Keratinocyte (primary cell): ENCODE measurements around the gene UVSSA. TPM values are rescaled to one million over a fixed set of nuclear protein-coding genes. Genes with fewer than 3 reads are reported as not detected.

Experiments used
- DNase-seq: peaks from one replicate; pipeline ENCODE4 v3.0.0-alpha.2; 2011; ENCODE audit warnings: low read depth, missing footprints, low spot score
- FAIRE-seq: peaks from 2 replicates; lab custom pipeline; 2011; peaks lifted over from hg19 to GRCh38; lab: Jason Lieb, UNC
- H2AFZ ChIP-seq: 2 replicates; pipeline ENCODE4 v1.6.0; 2012; ENCODE audit warnings: low read length, control low read depth, inconsistent platforms; ENCODE audit not compliant: control insufficient read depth
- H3K27ac ChIP-seq: 2 replicates; pipeline ENCODE4 v1.5.1; 2011; ENCODE audit warnings: low read length; ENCODE audit not compliant: control insufficient read depth, insufficient read depth
- H3K27me3 ChIP-seq: 3 replicates; pipeline ENCODE4 v1.6.0; 2011; ENCODE audit warnings: low read length; ENCODE audit not compliant: control insufficient read depth, insufficient read depth; ENCODE audit errors: extremely low read depth
- H3K36me3 ChIP-seq, 2 experiments: 2 replicates in 1 of 2; 3 replicates in 1 of 2; pipeline ENCODE4 v1.5.1; 2011; ENCODE audit warnings: low read length in 2 of 2, mild to moderate bottlenecking in 1 of 2; ENCODE audit not compliant: control insufficient read depth in 2 of 2, insufficient read depth in 2 of 2; ENCODE audit errors: extremely low read depth in 1 of 2
- H3K4me1 ChIP-seq: 3 replicates; pipeline ENCODE4 v1.5.1; 2011; ENCODE audit warnings: low read length; ENCODE audit not compliant: control insufficient read depth, insufficient read depth; ENCODE audit errors: extremely low read depth
- H3K4me2 ChIP-seq: 3 replicates; pipeline ENCODE4 v1.6.0; 2011; ENCODE audit warnings: low read depth, low read length; ENCODE audit not compliant: control insufficient read depth, insufficient read depth; ENCODE audit errors: extremely low read depth
- H3K4me3 ChIP-seq, 3 experiments: fragments of 200-600 bp in 1 of 3; sonication (generic) in 1 of 3; 2 replicates in 2 of 3; 3 replicates in 1 of 3; pipeline ENCODE4 v1.5.1; 2011 to 2016; ENCODE audit warnings: low read length in 3 of 3, mild to moderate bottlenecking in 3 of 3, control low read depth in 2 of 3, inconsistent platforms in 1 of 3, low read depth in 1 of 3, mixed read lengths in 1 of 3, mixed run types in 1 of 3, moderate library complexity in 1 of 3; ENCODE audit not compliant: control insufficient read depth in 2 of 3, insufficient read depth in 2 of 3; ENCODE audit errors: extremely low read depth in 1 of 3
- H3K79me2 ChIP-seq: 2 replicates; pipeline ENCODE4 v1.6.0; 2012; ENCODE audit warnings: low read length; ENCODE audit not compliant: control insufficient read depth, insufficient read depth
- H3K9ac ChIP-seq: 3 replicates; pipeline ENCODE4 v1.6.0; 2011; ENCODE audit warnings: low read length; ENCODE audit not compliant: control insufficient read depth, insufficient read depth; ENCODE audit errors: extremely low read depth
- H3K9me1 ChIP-seq: 3 replicates; pipeline ENCODE4 v1.6.0; 2011; ENCODE audit warnings: low read length; ENCODE audit not compliant: control insufficient read depth, insufficient read depth; ENCODE audit errors: extremely low read depth
- H3K9me3 ChIP-seq: 2 replicates; pipeline ENCODE4 v1.5.1; 2012; ENCODE audit warnings: low read depth, low read length; ENCODE audit not compliant: control insufficient read depth
- H4K20me1 ChIP-seq: 3 replicates; pipeline ENCODE4 v1.6.0; 2011; ENCODE audit warnings: low read length; ENCODE audit not compliant: control insufficient read depth, insufficient read depth; ENCODE audit errors: extremely low read depth
- CTCF ChIP-seq, 3 experiments: IDR thresholded peaks in 1 of 3; conservative IDR thresholded peaks in 1 of 3; optimal IDR thresholded peaks in 1 of 3; 2 replicates in 2 of 3; 3 replicates in 1 of 3; pipeline versions ENCODE3 to v1.5.1; 2011; ENCODE audit warnings: low read length in 3 of 3, mild to moderate bottlenecking in 3 of 3, moderate library complexity in 2 of 3, control low read depth in 1 of 3, inconsistent platforms in 1 of 3; ENCODE audit not compliant: insufficient read depth in 2 of 3; ENCODE audit errors: extremely low read depth in 1 of 3
- EZH2 ChIP-seq: IDR thresholded peaks from one replicate; pipeline ENCODE4 v1.6.1; 2012; ENCODE audit warnings: inconsistent platforms, mild to moderate bottlenecking, low read length, moderate library complexity
- dilution Hi-C: fragments of 300-500 bp; cut with MboI; formaldehyde crosslinking; loops from one replicate; pipeline ENCODE4 v1.7.0; 2020; ENCODE audit warnings: low sequenced_read_pairs; ENCODE audit not compliant: extremely low pct_ligation_motif_present
- polyA plus RNA-seq, 5 experiments: library from polyadenylated mRNA; depleted of rRNA in 3 of 5; stranded (reverse) in 3 of 5; stranded (forward) in 1 of 5; unstranded in 1 of 5; fragments of >200 nt; gene quantifications; 1 replicate in 1 of 5; 2 replicates in 3 of 5; 3 replicates in 1 of 5; pipeline versions ENCODE4 v1.2.1 to v1.2.3, GENCODE V29; 2011 to 2012; ENCODE audit warnings: missing spikeins in 2 of 5, low read depth in 1 of 5, low replicate concordance in 1 of 5

Gene UVSSA
- polyA plus RNA-seq, 1 donor (not counting 4 experiments of a cell fraction or from before 2014, with no cell fraction given) = 4.7 TPM

- Histone ChIP-seq H3K9me3 (no peaks in the 10 kb centered on the region), H3K27me3 (no peaks in the 10 kb centered on the region), H2AFZ (no peak overlapping the region), H3K4me3 (no peak overlapping the region), H3K79me2 (peaks cover 50% of the 10 kb centered on the region), H3K9ac (no peak overlapping the region), H3K36me3 (peaks cover 31 to 43% of the 10 kb centered on the region in 2 experiments), H4K20me1 (no peaks in the 10 kb centered on the region), H3K27ac (no peak overlapping the region), H3K4me2 (no peak overlapping the region), H3K4me1 (peaks cover 11% of the 10 kb centered on the region), H3K9me1 (no peaks in the 10 kb centered on the region)
- TF ChIP-seq CTCF (optimal IDR thresholded peaks at IDR 0.05 in 1 of 3, IDR thresholded peaks at IDR 0.05 in 1 of 3, conservative IDR thresholded peaks at IDR 0.05 in 1 of 3; ENCODE audit: extremely low read depth in 1 of 3, insufficient read depth in 2 of 3, low read length in 3 of 3) = no peak
- no peak for TF ChIP-seq EZH2
- FAIRE-seq = no peak
- DNase-seq = no peak
- dilution Hi-C loops = no loop called here
Observed at GRCh38 chr4:1317177-1318045, 29.6 kb upstream of the UVSSA start.

GRCh38 chr4:1318046-1318375 is 29.0 kb upstream of the UVSSA start:
- no peak overlapping the region for H3K9ac ChIP-seq
- no peak overlapping the region for H3K27ac ChIP-seq
- no peaks in the 10 kb centered on the region for H3K9me1 ChIP-seq
- H4K20me1 ChIP-seq = no peaks in the 10 kb centered on the region
- peaks cover 28 to 38% of the 10 kb centered on the region in 2 experiments for H3K36me3 ChIP-seq
- peaks cover 17% of the 10 kb centered on the region for H3K4me1 ChIP-seq
- FAIRE-seq = no peak
- no peak for DNase-seq
- no peak overlapping the region for H2AFZ ChIP-seq
- H3K9me3 ChIP-seq = no peaks in the 10 kb centered on the region
- no peak overlapping the region for H3K4me2 ChIP-seq
- H3K27me3 ChIP-seq = no peaks in the 10 kb centered on the region
- no peak overlapping the region for H3K4me3 ChIP-seq
- TF ChIP-seq CTCF (optimal IDR thresholded peaks at IDR 0.05 in 1 of 3, IDR thresholded peaks at IDR 0.05 in 1 of 3, conservative IDR thresholded peaks at IDR 0.05 in 1 of 3; ENCODE audit: extremely low read depth in 1 of 3, insufficient read depth in 2 of 3, low read length in 3 of 3) (no peak), EZH2 (no peak)
- H3K79me2 ChIP-seq = peaks cover 44% of the 10 kb centered on the region
- dilution Hi-C loops = no loop called here
